ENCODE data around the gene POLN.
A peak's percentile ranks its signal among the peaks of the same experiment; 100 is the strongest.

POLN gene

GRCh38 chr4:2287594-2287915 is 45.6 kb upstream of the POLN start:
- no peak for DNase-seq (ENCODE audit: low read depth)
- no peak for TF ChIP-seq CTCF (conservative IDR thresholded peaks at IDR 0.05; ENCODE audit: low read length)
- H3K4me3 ChIP-seq (ENCODE audit: low read length), result no peak overlapping the region

GRCh38 chr4:2286904-2287593 is 45.1 kb upstream of the POLN start:
- no peak for DNase-seq (ENCODE audit: low read depth)
- no peak overlapping the region for H3K4me3 ChIP-seq (ENCODE audit: low read length)
- TF ChIP-seq CTCF (conservative IDR thresholded peaks at IDR 0.05; ENCODE audit: low read length), result no peak

GRCh38 chr4:2285613-2286381 is 43.9 kb upstream of the POLN start:
- no peak for TF ChIP-seq CTCF (conservative IDR thresholded peaks at IDR 0.05; ENCODE audit: low read length)
- DNase-seq (ENCODE audit: low read depth), result no peak
- H3K4me3 ChIP-seq (ENCODE audit: low read length), result no peak overlapping the region

- TF ChIP-seq CTCF (conservative IDR thresholded peaks at IDR 0.05; ENCODE audit: low read length), result no peak
- DNase-seq (ENCODE audit: low read depth), result peak; percentile 58
- H3K4me3 ChIP-seq (ENCODE audit: low read length), result no peak overlapping the region
Measured at GRCh38 chr4:2284934-2285612, 43.2 kb upstream of the POLN start.

GRCh38 chr4:2284161-2284933 is 42.4 kb upstream of the POLN start:
- no peak overlapping the region for H3K4me3 ChIP-seq (ENCODE audit: low read length)
- no peak for DNase-seq (ENCODE audit: low read depth)
- no peak for TF ChIP-seq CTCF (conservative IDR thresholded peaks at IDR 0.05; ENCODE audit: low read length)

- no peak for TF ChIP-seq CTCF (conservative IDR thresholded peaks at IDR 0.05; ENCODE audit: low read length)
- DNase-seq (ENCODE audit: low read depth), result no peak
- no peak overlapping the region for H3K4me3 ChIP-seq (ENCODE audit: low read length)
Measured at GRCh38 chr4:2283199-2283711, 41.3 kb upstream of the POLN start.

Data from AG10803 (cell line).